ENCODE results near the gene DPH7.

Gene DPH7

DNA sequence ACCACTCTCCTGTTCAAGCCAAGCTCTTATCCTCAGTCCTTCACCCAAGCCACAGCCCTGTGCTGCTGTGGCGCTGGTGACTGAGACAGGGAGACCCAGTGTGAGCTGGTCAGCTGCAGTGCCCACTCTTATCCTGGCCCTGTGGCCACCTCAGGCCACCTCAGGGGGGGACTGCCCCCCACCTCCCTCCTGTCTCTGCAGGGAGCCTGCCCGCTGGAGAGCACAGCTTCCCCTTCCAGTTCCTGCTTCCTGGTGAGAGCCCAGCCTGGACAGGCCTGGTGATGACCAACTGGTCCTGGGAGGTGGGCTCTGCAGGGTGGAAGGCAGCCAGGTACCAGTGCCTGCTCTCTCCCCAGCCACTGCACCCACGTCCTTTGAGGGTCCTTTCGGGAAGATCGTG, 34.5 kb upstream of the DPH7 start:
- Histone ChIP-seq H3K4me3 (no peak overlapping the region), H3K27me3 (ENCODE audit: low read depth) (no peaks in the 10 kb centered on the region), H3K9me3 (no peaks in the 10 kb centered on the region), H3K36me3 (replicated peaks) (peaks cover 38% of the 10 kb centered on the region), H3K4me1 (peaks cover 8% of the 10 kb centered on the region; the same call in 1 of the 2 replicates)
- in situ Hi-C loops (cut with MboI; ENCODE audit: low sequenced_read_pairs) = no loop called here
- no peak for DNase-seq (ENCODE audit: low spot score in 2 of 2)

DNA sequence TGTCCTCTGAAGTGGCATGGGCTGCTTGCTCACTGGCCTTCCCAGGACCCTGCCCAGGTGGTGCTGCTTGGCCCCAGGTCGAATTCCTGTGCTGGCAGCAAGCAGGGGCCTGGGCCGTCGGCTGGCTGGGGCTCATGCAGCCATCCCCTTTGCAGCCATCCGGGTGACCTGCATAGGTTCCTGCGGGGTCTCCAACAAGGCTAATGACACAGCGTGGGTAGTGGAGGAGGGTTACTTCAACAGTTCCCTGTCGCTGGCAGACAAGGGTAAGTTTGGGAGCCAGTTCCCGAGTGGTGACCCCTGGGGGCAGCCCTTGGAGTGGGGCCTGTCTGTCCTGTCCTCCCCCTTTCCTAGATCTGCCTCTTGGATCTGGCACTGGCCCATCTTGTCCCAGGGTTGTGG, 34.0 kb upstream of the DPH7 start:
- H3K27me3 ChIP-seq (ENCODE audit: low read depth) = no peaks in the 10 kb centered on the region
- no peaks in the 10 kb centered on the region for H3K9me3 ChIP-seq
- peaks cover 7% of the 10 kb centered on the region; the same call in 1 of the 2 replicates for H3K4me1 ChIP-seq
- H3K36me3 ChIP-seq (replicated peaks) = peaks cover 38% of the 10 kb centered on the region
- DNase-seq (ENCODE audit: low spot score in 2 of 2) = no peak
- in situ Hi-C loops (cut with MboI; ENCODE audit: low sequenced_read_pairs) = no loop called here
- H3K4me3 ChIP-seq = no peak overlapping the region

DNA sequence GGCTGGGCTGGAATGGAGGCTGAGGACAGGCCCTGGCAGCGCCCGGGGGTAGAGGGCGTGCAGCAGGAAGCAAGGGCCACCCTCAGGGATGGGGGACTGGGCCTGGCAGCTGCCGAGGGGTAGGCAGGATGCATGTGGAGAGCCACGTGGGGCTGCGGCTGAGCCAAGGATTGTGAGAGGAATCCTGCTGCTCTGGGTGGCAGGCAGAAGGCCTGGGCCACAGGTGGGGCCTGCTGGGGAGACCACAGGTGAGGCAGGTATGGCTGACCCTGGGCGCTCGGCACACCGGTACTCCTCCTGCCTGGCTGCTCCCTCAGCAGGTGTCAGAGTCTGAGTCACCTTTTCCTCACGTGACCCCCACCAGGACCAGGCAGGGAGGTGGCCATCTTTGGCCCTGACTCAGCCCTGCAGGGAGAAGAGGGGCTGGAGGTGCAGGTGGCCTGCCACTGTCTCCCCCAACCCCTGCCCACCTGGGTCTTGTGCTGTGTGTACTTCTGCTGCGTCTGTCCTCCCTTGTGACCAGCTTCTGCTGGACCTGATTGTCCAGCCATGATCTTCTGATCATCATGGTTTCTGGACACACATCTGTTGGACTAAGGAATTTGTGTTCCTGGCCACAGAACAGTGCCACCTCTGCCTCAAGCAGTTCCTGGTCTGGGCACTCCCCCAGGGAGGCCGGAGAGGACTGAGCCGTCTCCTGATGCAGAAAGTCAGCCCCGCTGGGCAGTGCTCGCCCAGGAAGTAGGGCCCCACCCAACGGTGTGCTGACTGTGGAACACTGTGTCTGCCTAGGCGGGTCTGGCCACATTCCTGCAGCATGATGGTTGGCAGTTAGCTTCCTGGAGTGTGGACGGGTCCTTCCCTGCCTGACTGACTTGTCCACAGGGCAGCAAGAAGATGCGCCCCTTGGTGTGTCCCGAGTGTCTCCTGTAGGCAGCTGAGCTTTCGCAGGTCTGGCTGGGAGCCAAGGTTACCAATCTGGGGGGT, 33.2 kb upstream of the DPH7 start:
- Histone ChIP-seq H3K4me1 (peaks cover 4% of the 10 kb centered on the region), H3K4me3 (no peak overlapping the region), H3K27me3 (ENCODE audit: low read depth) (no peaks in the 10 kb centered on the region), H3K9me3 (no peaks in the 10 kb centered on the region), H3K36me3 (replicated peaks) (peaks cover 30% of the 10 kb centered on the region)
- DNase-seq (ENCODE audit: low spot score in 2 of 2) = no peak
- in situ Hi-C loops (cut with MboI; ENCODE audit: low sequenced_read_pairs) = no loop called here

GRCh38 chr9:137610944-137611343, 32.2 kb upstream of the DPH7 start:
- Histone ChIP-seq H3K4me3 (no peak overlapping the region), H3K9me3 (no peaks in the 10 kb centered on the region), H3K27me3 (ENCODE audit: low read depth) (no peaks in the 10 kb centered on the region), H3K36me3 (replicated peaks) (peaks cover 23% of the 10 kb centered on the region), H3K4me1 (peaks cover 10% of the 10 kb centered on the region)
- no peak for DNase-seq (ENCODE audit: low spot score in 2 of 2)
- in situ Hi-C loops (cut with MboI; ENCODE audit: low sequenced_read_pairs) = no loop called here

GRCh38 chr9:137607141-137607857, 28.6 kb upstream of the DPH7 start:
- H3K9me3 ChIP-seq = no peaks in the 10 kb centered on the region

GRCh38 chr9:137606734-137607138, 28.0 kb upstream of the DPH7 start:
- no peaks in the 10 kb centered on the region for H3K27me3 ChIP-seq (ENCODE audit: low read depth)
- no peak for DNase-seq (ENCODE audit: low spot score in 2 of 2)
- no peaks in the 10 kb centered on the region for H3K9me3 ChIP-seq
- peak overlapping the region; percentile 43 for H3K4me3 ChIP-seq
- peaks cover 10% of the 10 kb centered on the region for H3K4me1 ChIP-seq
- in situ Hi-C loops (cut with MboI; ENCODE audit: low sequenced_read_pairs) = no loop called here
- H3K36me3 ChIP-seq (replicated peaks) = no peaks in the 10 kb centered on the region

More at GRCh38 chr9:137607141-137607857, 28.6 kb upstream of the DPH7 start:
- in situ Hi-C loops (cut with MboI; ENCODE audit: low sequenced_read_pairs) = no loop called here
- no peaks in the 10 kb centered on the region for H3K36me3 ChIP-seq (replicated peaks)
- peak overlapping the region; percentile 43 for H3K4me3 ChIP-seq
- H3K4me1 ChIP-seq = peaks cover 10% of the 10 kb centered on the region
- no peaks in the 10 kb centered on the region for H3K27me3 ChIP-seq (ENCODE audit: low read depth)
- no peak for DNase-seq (ENCODE audit: low spot score in 2 of 2)

DNA sequence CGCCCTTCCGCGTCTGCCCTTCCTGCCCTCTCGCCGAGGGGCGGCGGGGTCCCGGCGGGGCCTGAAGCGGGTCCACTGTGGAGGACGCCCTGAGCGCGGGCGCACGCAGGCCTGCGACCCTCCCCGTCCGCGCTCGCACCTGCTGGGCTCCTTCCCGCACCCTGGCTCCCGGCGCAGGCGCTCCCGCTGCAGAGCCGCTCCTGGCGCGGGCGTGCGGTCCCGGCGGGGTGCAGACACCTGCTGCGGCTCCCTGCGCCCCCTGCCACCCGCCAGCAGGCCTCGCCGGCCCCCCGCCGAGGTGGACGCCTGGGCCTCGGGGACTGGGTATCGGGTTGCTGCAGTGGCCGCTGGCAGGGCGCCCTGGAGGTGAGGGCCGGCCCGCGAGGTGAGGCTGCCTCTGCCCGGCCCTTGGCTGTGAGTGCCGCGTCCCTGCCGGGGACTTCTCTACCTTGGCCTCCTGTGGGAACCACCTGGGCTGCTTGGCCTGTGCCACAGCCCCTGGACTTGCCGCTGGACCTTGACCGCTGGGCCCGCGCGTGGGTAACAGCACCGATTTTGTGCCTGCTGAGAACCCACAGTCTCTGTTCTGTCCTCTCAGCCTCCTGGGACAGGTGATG, 27.4 kb upstream of the DPH7 start:
- Histone ChIP-seq H3K4me1 (peaks cover 10% of the 10 kb centered on the region), H3K36me3 (replicated peaks) (no peaks in the 10 kb centered on the region), H3K9me3 (no peaks in the 10 kb centered on the region), H3K4me3 (peak overlapping the region; percentile 43), H3K27me3 (ENCODE audit: low read depth) (no peaks in the 10 kb centered on the region)
- peak in 1 of 2 experiments; percentile 41 for DNase-seq (ENCODE audit: low spot score in 2 of 2)
- in situ Hi-C loops (cut with MboI; ENCODE audit: low sequenced_read_pairs) = no loop called here

- Histone ChIP-seq H3K4me3 (peak within 1 kb of the TSS; percentile 43), H3K9me3 (no peaks in the 10 kb centered on the region), H3K4me1 (peaks cover 10% of the 10 kb centered on the region), H3K36me3 (replicated peaks) (no peaks in the 10 kb centered on the region), H3K27me3 (ENCODE audit: low read depth) (no peaks in the 10 kb centered on the region)
- DNase-seq (ENCODE audit: low spot score in 2 of 2) = peak; percentile 89 to 95
- in situ Hi-C loops (cut with MboI; ENCODE audit: low sequenced_read_pairs) = no loop called here
Measured at GRCh38 chr9:137605121-137606004, 26.6 kb upstream of the DPH7 start, which contains the start of gene ARRDC1. Gene ARRDC1, plus strand, starts transcription at chr9:137605686. Its CDS starts 32 bp downstream, at chr9:137605718.

GRCh38 chr9:137604345-137605086, 25.8 kb upstream of the DPH7 start:
- Histone ChIP-seq H3K36me3 (replicated peaks) (no peaks in the 10 kb centered on the region), H3K4me3 (peak overlapping the region; percentile 26), H3K4me1 (peaks cover 10% of the 10 kb centered on the region), H3K27me3 (ENCODE audit: low read depth) (no peaks in the 10 kb centered on the region), H3K9me3 (no peaks in the 10 kb centered on the region)
- no peak for DNase-seq (ENCODE audit: low spot score in 2 of 2)
- in situ Hi-C loops (cut with MboI; ENCODE audit: low sequenced_read_pairs) = no loop called here

- DNase-seq (ENCODE audit: low spot score in 2 of 2) = no peak
- peaks cover 10% of the 10 kb centered on the region for H3K4me1 ChIP-seq
- H3K36me3 ChIP-seq (replicated peaks) = no peaks in the 10 kb centered on the region
- H3K9me3 ChIP-seq = no peaks in the 10 kb centered on the region
- in situ Hi-C loops (cut with MboI; ENCODE audit: low sequenced_read_pairs) = no loop called here
- H3K27me3 ChIP-seq (ENCODE audit: low read depth) = no peaks in the 10 kb centered on the region
- H3K4me3 ChIP-seq = no peak overlapping the region
Measured at GRCh38 chr9:137603879-137604278, 25.2 kb upstream of the DPH7 start.

- Histone ChIP-seq H3K27me3 (ENCODE audit: low read depth) (no peaks in the 10 kb centered on the region), H3K9me3 (no peaks in the 10 kb centered on the region), H3K4me1 (peaks cover 10% of the 10 kb centered on the region), H3K36me3 (replicated peaks) (no peaks in the 10 kb centered on the region), H3K4me3 (no peak overlapping the region)
- in situ Hi-C loops (cut with MboI; ENCODE audit: low sequenced_read_pairs) = no loop called here
- DNase-seq (ENCODE audit: low spot score in 2 of 2) = no peak
Measured at GRCh38 chr9:137602661-137603060, 23.9 kb upstream of the DPH7 start.

GRCh38 chr9:137598943-137599342, 20.2 kb upstream of the DPH7 start:
- no peak overlapping the region for H3K4me3 ChIP-seq
- H3K36me3 ChIP-seq (replicated peaks) = no peaks in the 10 kb centered on the region
- no peak for DNase-seq (ENCODE audit: low spot score in 2 of 2)
- no peaks in the 10 kb centered on the region; the same call in 1 of the 2 replicates for H3K4me1 ChIP-seq
- H3K27me3 ChIP-seq (ENCODE audit: low read depth) = no peaks in the 10 kb centered on the region
- in situ Hi-C loops (cut with MboI; ENCODE audit: low sequenced_read_pairs) = no loop called here
- no peaks in the 10 kb centered on the region for H3K9me3 ChIP-seq

Measured in HAP-1 (cell line).